Fibroblast of skin of abdomen (primary cell): ENCODE data around the gene CAVIN3. TPM values are rescaled to one million over a fixed set of nuclear protein-coding genes. Genes with fewer than 3 reads are reported as not detected.

Experiments
- DNase-seq: peaks from one replicate; pipeline ENCODE4 v3.0.0-alpha.2; 2013
- polyA plus RNA-seq, 2 experiments: library from polyadenylated mRNA; unstranded; fragments of 120-200 nt; gene quantifications; one replicate each; pipeline ENCODE4 v1.2.1, GENCODE V29; 2013; ENCODE audit not compliant: insufficient read length in 2 of 2

Gene CAVIN3
- 86.8 TPM for polyA plus RNA-seq (2013, experiment 1 of 2; ENCODE audit: insufficient read length)
- 99.8 TPM for polyA plus RNA-seq (2013, experiment 2 of 2; ENCODE audit: insufficient read length)

GRCh38 chr11:6320411-6321155 lies at the start of gene CAVIN3:
CAVIN3 (minus strand) TSS chr11:6320501; CDS start chr11:6320476, 25 bp downstream.
- DNase-seq: peak; percentile 83

GRCh38 chr11:6365659-6366058 lies 45.4 kb upstream of the CAVIN3 start:
- DNase-seq: no peak

GRCh38 chr11:6362873-6363678 lies 42.8 kb upstream of the CAVIN3 start:
- DNase-seq: peak; percentile 72

- DNase-seq: no peak
Measured at GRCh38 chr11:6362185-6362872, 42.0 kb upstream of the CAVIN3 start.

- DNase-seq: no peak
Measured at GRCh38 chr11:6360183-6360582, 39.9 kb upstream of the CAVIN3 start.

GRCh38 chr11:6357222-6357621 lies 36.9 kb upstream of the CAVIN3 start:
- DNase-seq: peak; percentile 71

- no peak for DNase-seq
Measured at GRCh38 chr11:6356503-6357055, 36.3 kb upstream of the CAVIN3 start.

GRCh38 chr11:6354651-6355485 lies 34.6 kb upstream of the CAVIN3 start:
- no peak for DNase-seq

GRCh38 chr11:6353367-6353987 lies 33.2 kb upstream of the CAVIN3 start:
- DNase-seq: peak; percentile 25

GRCh38 chr11:6351782-6352382 lies 31.6 kb upstream of the CAVIN3 start:
- DNase-seq: no peak

GRCh38 chr11:6350486-6350885 lies 30.2 kb upstream of the CAVIN3 start:
- no peak for DNase-seq

- DNase-seq: no peak
Measured at GRCh38 chr11:6350043-6350442, 29.7 kb upstream of the CAVIN3 start.

GRCh38 chr11:6345366-6345765 lies 25.1 kb upstream of the CAVIN3 start:
- DNase-seq: peak; percentile 28

GRCh38 chr11:6336293-6336692 lies 16.0 kb upstream of the CAVIN3 start:
- no peak for DNase-seq

- no peak for DNase-seq
Measured at GRCh38 chr11:6334806-6335205, 14.5 kb upstream of the CAVIN3 start.

GRCh38 chr11:6333095-6333494 lies 12.8 kb upstream of the CAVIN3 start:
- DNase-seq: no peak

GRCh38 chr11:6332066-6332465 lies 11.8 kb upstream of the CAVIN3 start:
- no peak for DNase-seq

- peak; percentile 5 for DNase-seq
Measured at GRCh38 chr11:6328321-6328720, 8.0 kb upstream of the CAVIN3 start.

- no peak for DNase-seq
Measured at GRCh38 chr11:6327806-6328205, 7.5 kb upstream of the CAVIN3 start.

GRCh38 chr11:6326985-6327384 lies 6.7 kb upstream of the CAVIN3 start:
- DNase-seq: no peak

- DNase-seq: no peak
Measured at GRCh38 chr11:6326303-6326702, 6.0 kb upstream of the CAVIN3 start.
